Measurements from ENCODE around the gene POLR2H. TPM values are rescaled to one million over a fixed set of nuclear protein-coding genes. Genes with fewer than 3 reads are reported as not detected.

Gene POLR2H
- total RNA-seq, 1 donor from 2014 or later, result 87.8 TPM

GRCh38 chr3:184358921-184359350, 2.6 kb upstream of the POLR2H start:
- DNase-seq (ENCODE audit: extremely low spot score, unreplicated experiment), result no peak
- Mint-ChIP-seq H3K9me3 (no peaks in the 10 kb centered on the region), H3K27ac (no peak overlapping the region), H3K27me3 (no peaks in the 10 kb centered on the region), H3K4me3 (peak overlapping the region; percentile 63), H3K36me3 (peaks cover 9% of the 10 kb centered on the region), H3K4me1 (ENCODE audit: unreplicated experiment) (peaks cover 7% of the 10 kb centered on the region)
- TF ChIP-seq CTCF (conservative IDR thresholded peaks at IDR 0.05), result no peak

- no peaks in the 10 kb centered on the region for H3K9me3 Mint-ChIP-seq
- no peak for TF ChIP-seq CTCF (conservative IDR thresholded peaks at IDR 0.05)
- DNase-seq (ENCODE audit: extremely low spot score, unreplicated experiment), result no peak
- no peaks in the 10 kb centered on the region for H3K27me3 Mint-ChIP-seq
- peak overlapping the region; percentile 94 for H3K4me3 Mint-ChIP-seq
- H3K4me1 Mint-ChIP-seq (ENCODE audit: unreplicated experiment), result peaks cover 10% of the 10 kb centered on the region
- H3K36me3 Mint-ChIP-seq, result peaks cover 12% of the 10 kb centered on the region
- peak overlapping the region; percentile 80 for H3K27ac Mint-ChIP-seq
These were observed 1.9 kb upstream of the POLR2H start for GRCh38 chr3:184359610-184360009.

- peak overlapping the region; percentile 94 for H3K4me3 Mint-ChIP-seq
- no peaks in the 10 kb centered on the region for H3K27me3 Mint-ChIP-seq
- peaks cover 16% of the 10 kb centered on the region for H3K36me3 Mint-ChIP-seq
- no peak for DNase-seq (ENCODE audit: extremely low spot score, unreplicated experiment)
- no peak for TF ChIP-seq CTCF (conservative IDR thresholded peaks at IDR 0.05)
- peak overlapping the region; percentile 80 for H3K27ac Mint-ChIP-seq
- H3K4me1 Mint-ChIP-seq (ENCODE audit: unreplicated experiment), result peaks cover 17% of the 10 kb centered on the region
- no peaks in the 10 kb centered on the region for H3K9me3 Mint-ChIP-seq
These were observed 1.2 kb upstream of the POLR2H start for GRCh38 chr3:184360070-184360928.

GRCh38 chr3:184360929-184361531, 480 bp upstream of the POLR2H start:
- H3K9me3 Mint-ChIP-seq, result no peaks in the 10 kb centered on the region

More at GRCh38 chr3:184360929-184361531, 480 bp upstream of the POLR2H start:
- peak overlapping the region; percentile 94 for H3K4me3 Mint-ChIP-seq
- peaks cover 17% of the 10 kb centered on the region for H3K4me1 Mint-ChIP-seq (ENCODE audit: unreplicated experiment)
- H3K27ac Mint-ChIP-seq, result peak overlapping the region; percentile 80
- TF ChIP-seq CTCF (conservative IDR thresholded peaks at IDR 0.05), result no peak
- peaks cover 15% of the 10 kb centered on the region for H3K36me3 Mint-ChIP-seq
- no peak for DNase-seq (ENCODE audit: extremely low spot score, unreplicated experiment)
- H3K27me3 Mint-ChIP-seq, result no peaks in the 10 kb centered on the region
